ENCODE data around the gene PALB2.

Gene PALB2

DNA sequence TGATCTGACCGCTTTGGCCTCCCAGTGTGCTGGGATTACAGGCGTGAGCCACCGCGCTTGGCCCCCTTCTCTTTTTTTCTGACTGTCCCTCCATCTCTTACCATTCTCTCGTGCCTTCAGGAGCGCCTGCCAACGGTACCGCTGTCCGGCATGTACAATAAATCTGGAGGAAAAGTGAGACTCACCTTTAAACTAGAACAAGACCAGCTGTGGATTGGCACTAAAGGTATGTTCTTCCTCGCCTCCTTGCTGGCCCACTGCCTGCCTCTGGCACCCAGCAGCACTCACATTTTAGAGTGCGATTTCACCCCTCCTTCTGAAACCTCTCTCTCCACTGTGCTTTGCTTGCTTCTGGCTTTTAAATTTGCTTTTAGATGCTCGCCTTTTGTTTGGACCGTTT lies 78.6 kb downstream of the PALB2 start:
- Histone ChIP-seq H2BK5ac (ENCODE audit: low read length) (no peak overlapping the region), H3K79me2 (ENCODE audit: control insufficient read depth, insufficient read depth, low read length) (peaks cover 34% of the 10 kb centered on the region), H3K4me1 (ENCODE audit: control insufficient read depth, low read depth, low read length) (no peaks in the 10 kb centered on the region), H2BK15ac (replicated peaks; ENCODE audit: low read depth) (no peak overlapping the region), H3K23ac (ENCODE audit: low read length) (no peak overlapping the region), H3K4me2 (ENCODE audit: low read length) (no peak overlapping the region), H2AK5ac (ENCODE audit: low read length) (no peak overlapping the region), H3K27me3 (ENCODE audit: insufficient read depth, low read length, poor library complexity) (no peaks in the 10 kb centered on the region), H3K18ac (ENCODE audit: low read length) (no peak overlapping the region), H4K5ac (ENCODE audit: low read length) (no peak overlapping the region), H3K4me3 (ENCODE audit: low read length) (no peak overlapping the region), H3K36me3 (ENCODE audit: control insufficient read depth, insufficient read depth, low read length) (peaks cover 23% of the 10 kb centered on the region), H3K9ac (ENCODE audit: low read length) (no peak overlapping the region), H3K4ac (ENCODE audit: low read depth, low read length) (no peak overlapping the region), H2BK120ac (ENCODE audit: low read depth, low read length) (no peak overlapping the region), H3K56ac (ENCODE audit: low read length) (no peak overlapping the region), H3K27ac (ENCODE audit: low read depth, low read length) (no peak overlapping the region), H3K79me1 (ENCODE audit: low read length) (peaks cover 21% of the 10 kb centered on the region), H4K8ac (ENCODE audit: low read depth, low read length) (no peak overlapping the region)
- WGBS (ENCODE audit: extremely low coverage, insufficient coverage, low lambda C conversion rate): no CpG with 5 or more reads among the region's 13 CpGs
- no peak for DNase-seq

DNA sequence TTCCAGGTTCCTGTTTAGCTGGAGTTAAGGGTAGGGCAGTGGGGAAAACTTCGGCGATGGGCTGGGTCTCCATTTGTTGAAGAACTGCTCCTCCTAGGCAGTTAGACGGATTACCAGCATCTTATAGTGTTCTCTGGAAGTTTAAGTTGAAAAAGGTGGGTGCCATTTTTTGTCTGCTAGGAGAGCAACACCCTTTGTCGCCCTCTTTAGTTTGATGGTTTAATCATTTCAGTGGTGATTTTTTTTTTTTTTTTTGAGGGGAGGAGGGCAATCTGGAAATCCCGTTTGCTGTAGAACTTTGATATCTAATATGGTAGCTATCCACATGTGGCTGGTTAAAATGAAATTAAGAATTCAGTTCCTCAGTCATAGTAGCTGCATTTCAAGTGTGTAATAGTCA lies 79.5 kb downstream of the PALB2 start:
- no peak for DNase-seq
- Histone ChIP-seq H3K27ac (ENCODE audit: low read depth, low read length) (no peak overlapping the region), H3K56ac (ENCODE audit: low read length) (no peak overlapping the region), H3K79me1 (ENCODE audit: low read length) (peaks cover 23% of the 10 kb centered on the region), H3K4ac (ENCODE audit: low read depth, low read length) (no peak overlapping the region), H3K36me3 (ENCODE audit: control insufficient read depth, insufficient read depth, low read length) (peaks cover 21% of the 10 kb centered on the region), H3K23ac (ENCODE audit: low read length) (no peak overlapping the region), H2AK5ac (ENCODE audit: low read length) (no peak overlapping the region), H4K8ac (ENCODE audit: low read depth, low read length) (no peak overlapping the region), H3K4me3 (ENCODE audit: low read length) (no peak overlapping the region), H2BK5ac (ENCODE audit: low read length) (no peak overlapping the region), H3K4me2 (ENCODE audit: low read length) (no peak overlapping the region), H2BK120ac (ENCODE audit: low read depth, low read length) (no peak overlapping the region), H3K18ac (ENCODE audit: low read length) (no peak overlapping the region), H3K4me1 (ENCODE audit: control insufficient read depth, low read depth, low read length) (peaks cover 2% of the 10 kb centered on the region), H2BK15ac (replicated peaks; ENCODE audit: low read depth) (no peak overlapping the region), H3K27me3 (ENCODE audit: insufficient read depth, low read length, poor library complexity) (no peaks in the 10 kb centered on the region), H3K9ac (ENCODE audit: low read length) (no peak overlapping the region), H4K5ac (ENCODE audit: low read length) (no peak overlapping the region), H3K79me2 (ENCODE audit: control insufficient read depth, insufficient read depth, low read length) (peaks cover 37% of the 10 kb centered on the region)
- WGBS (ENCODE audit: extremely low coverage, insufficient coverage, low lambda C conversion rate): no CpG with 5 or more reads among the region's 5 CpGs

DNA sequence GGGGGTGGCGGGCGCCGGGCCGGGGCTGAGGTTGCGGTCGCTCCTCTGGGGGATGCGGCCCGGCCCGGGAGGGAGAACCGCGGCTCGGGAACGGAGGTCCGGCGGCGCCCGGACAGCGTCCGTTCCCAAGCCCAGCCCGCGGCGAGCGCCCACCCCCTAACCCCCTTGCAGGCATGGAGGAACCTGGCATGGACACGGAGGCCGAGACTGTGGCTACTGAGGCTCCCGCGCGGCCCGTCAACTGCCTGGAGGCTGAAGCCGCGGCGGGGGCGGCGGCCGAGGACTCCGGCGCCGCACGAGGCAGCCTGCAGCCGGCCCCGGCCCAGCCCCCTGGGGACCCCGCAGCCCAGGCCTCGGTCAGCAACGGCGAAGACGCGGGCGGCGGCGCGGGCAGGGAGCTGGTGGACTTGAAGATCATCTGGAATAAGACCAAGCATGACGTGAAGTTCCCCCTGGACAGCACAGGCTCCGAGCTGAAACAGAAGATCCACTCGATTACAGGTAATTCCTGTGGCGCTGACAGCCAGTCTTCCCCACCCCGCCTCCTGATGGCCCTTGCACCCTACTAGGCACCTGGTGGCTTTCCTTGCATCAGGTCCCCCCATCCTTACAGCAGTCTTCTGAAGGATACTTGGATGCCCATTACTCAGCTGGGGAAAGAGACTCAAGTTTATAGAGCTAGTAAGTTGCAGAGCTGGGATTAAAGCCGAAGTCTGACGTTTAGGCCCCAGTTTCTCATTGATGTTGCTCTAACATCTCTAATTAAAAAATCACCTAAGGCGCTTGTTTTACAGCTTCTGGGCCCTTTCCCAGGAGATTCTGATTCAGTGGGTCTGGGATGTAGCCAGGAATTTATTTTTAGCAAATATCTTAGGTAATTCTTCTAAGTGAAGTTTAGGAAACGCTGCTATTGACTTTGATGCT lies 83.1 kb downstream of the PALB2 start:
- WGBS (ENCODE audit: extremely low coverage, insufficient coverage, low lambda C conversion rate): no CpG with 5 or more reads among the region's 60 CpGs
- peak overlapping the region; percentile 19 for H2BK120ac ChIP-seq (ENCODE audit: low read depth, low read length)
- H3K4me3 ChIP-seq (ENCODE audit: low read length): peak overlapping the region; percentile 94
- peak overlapping the region; percentile 89 for H3K23ac ChIP-seq (ENCODE audit: low read length)
- peak overlapping the region; percentile 97 for H3K56ac ChIP-seq (ENCODE audit: low read length)
- peaks cover 28% of the 10 kb centered on the region for H3K79me1 ChIP-seq (ENCODE audit: low read length)
- peaks cover 37% of the 10 kb centered on the region for H3K79me2 ChIP-seq (ENCODE audit: control insufficient read depth, insufficient read depth, low read length)
- H3K27ac ChIP-seq (ENCODE audit: low read depth, low read length): peak overlapping the region; percentile 78
- peak overlapping the region; percentile 99 for H4K8ac ChIP-seq (ENCODE audit: low read depth, low read length)
- H3K4ac ChIP-seq (ENCODE audit: low read depth, low read length): peak overlapping the region; percentile 70
- DNase-seq: no peak
- peaks cover 2% of the 10 kb centered on the region for H3K4me1 ChIP-seq (ENCODE audit: control insufficient read depth, low read depth, low read length)
- peak overlapping the region; percentile 43 for H3K18ac ChIP-seq (ENCODE audit: low read length)
- H2BK5ac ChIP-seq (ENCODE audit: low read length): no peak overlapping the region
- H3K27me3 ChIP-seq (ENCODE audit: insufficient read depth, low read length, poor library complexity): no peaks in the 10 kb centered on the region
- no peak overlapping the region for H2AK5ac ChIP-seq (ENCODE audit: low read length)
- no peak overlapping the region for H4K5ac ChIP-seq (ENCODE audit: low read length)
- peak overlapping the region; percentile 96 for H3K9ac ChIP-seq (ENCODE audit: low read length)
- H2BK15ac ChIP-seq (replicated peaks; ENCODE audit: low read depth): no peak overlapping the region
- H3K4me2 ChIP-seq (ENCODE audit: low read length): peak overlapping the region; percentile 98
- H3K36me3 ChIP-seq (ENCODE audit: control insufficient read depth, insufficient read depth, low read length): peaks cover 9% of the 10 kb centered on the region

DNA sequence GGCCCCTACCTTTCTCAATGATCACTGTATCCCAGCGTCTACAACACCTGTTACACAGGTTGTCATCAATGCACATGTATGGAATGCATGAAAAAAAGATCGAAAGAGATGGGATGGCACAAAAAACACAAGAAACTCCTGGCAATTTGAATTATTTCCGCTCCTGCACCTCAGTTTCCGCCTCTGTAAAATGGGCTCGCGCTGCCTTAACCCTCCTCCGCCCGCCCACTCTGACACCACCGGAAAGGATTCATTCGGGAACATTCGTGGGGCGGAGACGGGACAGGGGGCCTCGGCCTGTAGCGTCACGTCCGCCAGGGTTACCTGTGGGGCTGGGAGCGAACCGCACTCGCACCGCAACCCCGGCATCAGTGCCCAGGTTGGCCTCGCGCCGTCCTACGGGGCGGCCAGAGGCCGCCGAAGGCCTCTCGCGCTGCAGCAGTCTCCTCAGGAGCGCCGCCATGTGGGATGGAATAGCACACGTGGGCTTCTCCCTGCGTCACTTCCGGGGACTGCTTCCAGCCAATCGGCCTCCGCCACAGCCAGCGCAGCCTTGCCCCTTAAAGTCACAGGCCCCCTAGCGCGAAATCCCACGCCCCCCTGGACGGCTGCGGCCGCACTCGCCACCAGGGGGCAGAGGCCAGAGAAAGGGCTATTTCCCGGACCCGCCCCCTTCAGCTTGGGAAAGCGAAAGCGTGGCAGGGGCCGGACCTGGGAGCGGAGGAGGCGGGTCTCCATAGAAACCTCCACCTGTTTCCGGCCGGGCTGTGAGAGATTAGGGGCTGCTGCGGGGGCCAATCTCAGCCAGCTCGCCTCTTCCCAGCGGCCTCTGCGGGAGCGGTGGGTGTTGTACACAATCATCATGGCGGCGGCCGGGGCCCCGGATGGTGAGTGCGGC lies 84.0 kb downstream of the PALB2 start, which contains the start of the genes EARS2 and UBFD1:
Gene EARS2 (minus strand): TSS at position 470 of the 898 bp plus-strand sequence. CDS start 7 bp downstream, at position 463.
Gene UBFD1 (plus strand): TSS at position 847 of the 898 bp plus-strand sequence. CDS start 16 bp downstream, at position 863.
- Histone ChIP-seq H2BK15ac (replicated peaks; ENCODE audit: low read depth) (no peak within 1 kb of the TSS), H3K79me1 (ENCODE audit: low read length) (peaks cover 28% of the 10 kb centered on the region), H3K27me3 (ENCODE audit: insufficient read depth, low read length, poor library complexity) (no peaks in the 10 kb centered on the region), H2AK5ac (ENCODE audit: low read length) (no peak within 1 kb of the TSS), H3K4me3 (ENCODE audit: low read length) (peak within 1 kb of the TSS; percentile 94), H4K5ac (ENCODE audit: low read length) (no peak within 1 kb of the TSS), H2BK120ac (ENCODE audit: low read depth, low read length) (peak within 1 kb of the TSS; percentile 19), H4K8ac (ENCODE audit: low read depth, low read length) (peak within 1 kb of the TSS; percentile 99), H3K36me3 (ENCODE audit: control insufficient read depth, insufficient read depth, low read length) (peaks cover 5% of the 10 kb centered on the region), H3K18ac (ENCODE audit: low read length) (peak within 1 kb of the TSS; percentile 88), H3K4me1 (ENCODE audit: control insufficient read depth, low read depth, low read length) (peaks cover 2% of the 10 kb centered on the region), H3K4me2 (ENCODE audit: low read length) (peak within 1 kb of the TSS; percentile 98), H3K23ac (ENCODE audit: low read length) (peak within 1 kb of the TSS; percentile 89), H3K56ac (ENCODE audit: low read length) (peak within 1 kb of the TSS; percentile 98), H3K27ac (ENCODE audit: low read depth, low read length) (peak within 1 kb of the TSS; percentile 83), H2BK5ac (ENCODE audit: low read length) (peak within 1 kb of the TSS; percentile 85), H3K4ac (ENCODE audit: low read depth, low read length) (peak within 1 kb of the TSS; percentile 70), H3K9ac (ENCODE audit: low read length) (peak within 1 kb of the TSS; percentile 96), H3K79me2 (ENCODE audit: control insufficient read depth, insufficient read depth, low read length) (peaks cover 37% of the 10 kb centered on the region)
- DNase-seq: peak; percentile 99
- no CpG with 5 or more reads among the region's 65 CpGs for WGBS (ENCODE audit: extremely low coverage, insufficient coverage, low lambda C conversion rate)

DNA sequence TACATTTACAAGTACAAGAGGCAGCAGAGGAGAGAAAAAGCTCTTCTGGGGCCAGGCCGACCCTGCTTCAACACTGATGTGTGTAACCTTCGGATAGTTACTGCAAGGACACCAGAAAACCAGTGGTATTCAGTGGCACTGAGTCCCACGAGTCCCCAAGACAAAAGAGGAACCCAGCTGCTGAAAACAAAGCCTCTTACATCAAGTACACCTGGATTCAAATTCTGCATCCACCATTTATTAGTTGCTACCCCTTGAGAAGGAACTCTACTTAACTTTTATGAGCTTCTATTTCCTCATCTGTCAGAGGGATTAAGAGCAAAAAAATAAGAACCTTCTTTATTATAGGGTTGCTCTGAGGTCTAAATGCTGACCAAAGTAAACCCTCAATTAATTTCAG lies 86.6 kb downstream of the PALB2 start:
- Histone ChIP-seq H3K27me3 (ENCODE audit: insufficient read depth, low read length, poor library complexity) (no peaks in the 10 kb centered on the region), H3K56ac (ENCODE audit: low read length) (no peak overlapping the region), H3K9ac (ENCODE audit: low read length) (no peak overlapping the region), H3K18ac (ENCODE audit: low read length) (no peak overlapping the region), H3K4me3 (ENCODE audit: low read length) (no peak overlapping the region), H3K4me2 (ENCODE audit: low read length) (no peak overlapping the region), H4K8ac (ENCODE audit: low read depth, low read length) (no peak overlapping the region), H3K79me1 (ENCODE audit: low read length) (peaks cover 15% of the 10 kb centered on the region), H3K23ac (ENCODE audit: low read length) (no peak overlapping the region), H3K4ac (ENCODE audit: low read depth, low read length) (no peak overlapping the region), H3K36me3 (ENCODE audit: control insufficient read depth, insufficient read depth, low read length) (peaks cover 9% of the 10 kb centered on the region), H2BK120ac (ENCODE audit: low read depth, low read length) (no peak overlapping the region), H2BK15ac (replicated peaks; ENCODE audit: low read depth) (no peak overlapping the region), H4K5ac (ENCODE audit: low read length) (no peak overlapping the region), H3K4me1 (ENCODE audit: control insufficient read depth, low read depth, low read length) (peaks cover 2% of the 10 kb centered on the region), H2AK5ac (ENCODE audit: low read length) (no peak overlapping the region), H2BK5ac (ENCODE audit: low read length) (no peak overlapping the region), H3K79me2 (ENCODE audit: control insufficient read depth, insufficient read depth, low read length) (peaks cover 20% of the 10 kb centered on the region), H3K27ac (ENCODE audit: low read depth, low read length) (no peak overlapping the region)
- DNase-seq: no peak
- WGBS (ENCODE audit: extremely low coverage, insufficient coverage, low lambda C conversion rate): no CpG with 5 or more reads among the region's 3 CpGs
